Left kidney (tissue), 2 donors: ENCODE measurements around the gene GPR89B. TPM values are rescaled to one million over a fixed set of nuclear protein-coding genes. Genes with fewer than 3 reads are reported as not detected.
"Not testable (repeated sequence)": the region's sequence is repeated elsewhere in the genome, so short reads cannot be mapped to it uniquely, and the experiment has no call there.

ENCODE experiments used
- DNase-seq: peaks from one replicate; pipeline ENCODE4 v3.0.0-alpha.2; 2013
- polyA plus RNA-seq: library from polyadenylated mRNA; unstranded; fragments of 120-200 nt; gene quantifications from one replicate; pipeline ENCODE4 v1.2.1, GENCODE V29; 2013; ENCODE audit not compliant: insufficient read length

The GPR89B gene
- polyA plus RNA-seq, 1 donor = 58.7 TPM

DNA sequence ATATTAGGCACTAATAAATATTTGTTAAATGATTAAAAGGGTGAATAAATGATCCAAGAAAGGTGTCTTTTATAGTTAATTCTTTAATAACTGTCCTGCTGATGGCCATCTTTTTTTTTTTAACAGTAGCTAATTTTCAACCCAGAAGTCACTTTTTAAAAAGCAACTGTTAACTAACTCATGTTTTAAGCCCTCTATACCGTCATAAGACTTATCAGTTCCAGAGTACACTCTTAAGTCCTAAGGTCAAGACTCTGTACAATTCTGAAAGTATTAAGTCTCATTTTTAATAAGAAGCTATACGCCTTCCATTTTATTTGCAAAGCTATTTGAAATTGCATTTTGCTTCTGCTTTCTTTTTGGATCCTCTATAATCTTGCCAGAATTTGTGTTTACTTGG is 2.9 kb downstream of the GPR89B start:
- not testable (repeated sequence) for DNase-seq

DNA sequence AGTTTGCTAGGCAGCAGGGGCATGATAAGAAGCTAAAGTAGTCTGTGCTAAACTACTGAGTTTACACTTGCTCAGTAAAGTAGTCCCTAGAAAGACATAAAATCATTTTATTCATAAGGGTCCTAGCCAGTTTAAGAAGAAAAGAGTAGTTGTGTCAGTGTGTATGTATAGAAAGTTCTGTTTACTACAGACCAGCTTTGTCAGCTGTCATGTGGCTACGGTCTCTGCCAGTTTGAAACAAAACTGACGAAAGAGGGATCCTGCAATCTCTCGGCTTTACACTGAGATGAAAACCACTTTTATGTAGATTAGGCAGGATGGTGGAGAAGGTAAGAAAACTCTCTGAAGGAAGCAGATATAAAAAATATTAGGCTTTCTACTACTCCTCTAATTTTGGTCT is 7.1 kb downstream of the GPR89B start:
- not testable (repeated sequence) for DNase-seq

DNA sequence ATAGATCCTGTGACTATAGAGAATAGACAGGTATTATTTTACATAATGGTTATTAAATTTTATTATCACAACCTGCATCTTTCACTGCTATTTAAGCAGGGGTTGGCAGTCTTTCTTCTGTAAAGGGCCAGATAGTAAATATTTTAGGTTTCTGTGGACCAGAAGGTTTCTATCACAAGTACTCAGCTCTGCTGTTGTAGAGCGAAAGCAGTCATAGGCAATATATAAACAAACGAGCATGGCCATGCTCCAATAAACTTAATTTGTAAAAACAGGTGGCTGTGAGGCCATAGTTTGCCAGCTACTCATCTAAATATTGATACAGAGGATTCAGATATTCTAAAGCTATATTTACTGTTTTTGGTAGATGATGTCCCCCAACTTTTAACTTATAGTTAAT is 12.2 kb downstream of the GPR89B start:
- not testable (repeated sequence) for DNase-seq

DNA sequence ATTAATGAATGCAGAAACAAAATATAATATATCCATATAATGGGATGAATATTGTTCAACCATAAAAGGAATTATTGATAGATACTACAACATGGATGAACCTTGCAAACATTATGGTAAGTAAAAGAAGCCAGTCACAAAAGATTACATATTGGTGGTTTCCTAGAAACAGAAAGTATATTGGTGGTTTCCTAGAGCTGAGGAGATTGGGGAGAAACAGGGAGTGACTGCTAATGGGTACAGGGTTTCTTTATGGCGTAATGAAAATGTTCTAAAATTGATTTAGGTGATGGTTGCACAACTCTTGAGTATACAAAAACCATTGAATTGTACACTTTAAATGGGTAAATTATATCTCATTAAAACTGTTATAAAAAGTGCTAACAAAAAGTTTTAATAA is 14.3 kb downstream of the GPR89B start:
- not testable (repeated sequence) for DNase-seq

DNA sequence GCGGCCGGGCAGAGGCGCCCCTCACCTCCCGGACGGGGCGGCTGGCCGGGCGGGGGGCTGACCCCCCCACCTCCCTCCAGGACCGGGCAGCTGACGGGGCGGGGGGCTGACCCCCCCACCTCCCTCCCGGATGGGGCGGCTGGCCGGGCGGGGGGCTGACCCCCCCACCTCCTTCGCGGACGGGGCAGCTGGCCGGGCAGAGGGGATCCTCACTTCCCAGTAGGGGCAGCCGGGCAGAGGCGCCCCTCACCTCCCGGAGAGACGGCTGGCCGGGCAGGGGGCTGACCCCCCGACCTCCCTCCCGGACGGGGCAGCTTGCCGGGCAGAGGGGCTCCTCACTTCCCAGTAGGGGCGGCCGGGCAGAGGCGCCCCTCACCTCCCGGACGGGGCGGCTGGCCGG is 21.3 kb downstream of the GPR89B start:
- DNase-seq = not testable (repeated sequence)

DNA sequence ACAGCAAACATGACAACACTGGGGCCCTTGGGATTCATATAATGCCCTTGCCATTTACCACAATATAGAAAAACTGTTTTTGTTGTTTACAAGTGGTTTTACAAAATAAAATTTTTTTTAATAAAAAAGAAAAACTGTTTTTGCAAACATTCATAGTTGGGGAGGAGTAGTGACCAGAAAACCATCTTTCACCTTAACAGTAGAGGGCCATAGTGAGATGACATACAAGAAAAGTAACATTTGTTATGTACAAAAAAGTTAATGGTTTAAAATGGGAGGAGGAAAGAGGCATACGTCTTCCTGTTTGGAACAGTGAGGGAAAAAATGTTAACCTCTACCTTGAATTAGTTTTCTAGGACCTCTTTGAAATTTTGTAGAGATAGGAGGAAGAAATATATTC is 30.7 kb downstream of the GPR89B start:
- not testable (repeated sequence) for DNase-seq

DNA sequence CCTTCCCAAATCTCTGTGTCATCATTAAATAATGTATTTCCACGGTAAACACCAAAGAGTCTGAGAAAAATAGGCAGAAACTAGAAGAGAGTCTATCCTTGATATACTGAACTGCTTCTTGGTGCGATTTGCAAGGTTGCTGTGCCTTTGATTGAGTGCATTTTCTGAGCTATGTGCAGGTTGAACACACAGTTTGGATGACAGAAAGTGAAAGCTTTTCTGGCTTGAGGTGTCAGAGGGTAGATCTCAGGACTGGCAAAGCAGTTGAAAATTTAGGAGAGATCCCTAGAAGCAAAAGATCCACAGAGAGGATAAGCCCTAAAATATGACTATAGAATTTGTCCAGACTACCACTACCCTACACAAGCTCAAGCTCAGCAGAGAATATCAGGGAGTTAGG is 31.5 kb downstream of the GPR89B start:
- DNase-seq = not testable (repeated sequence)

DNA sequence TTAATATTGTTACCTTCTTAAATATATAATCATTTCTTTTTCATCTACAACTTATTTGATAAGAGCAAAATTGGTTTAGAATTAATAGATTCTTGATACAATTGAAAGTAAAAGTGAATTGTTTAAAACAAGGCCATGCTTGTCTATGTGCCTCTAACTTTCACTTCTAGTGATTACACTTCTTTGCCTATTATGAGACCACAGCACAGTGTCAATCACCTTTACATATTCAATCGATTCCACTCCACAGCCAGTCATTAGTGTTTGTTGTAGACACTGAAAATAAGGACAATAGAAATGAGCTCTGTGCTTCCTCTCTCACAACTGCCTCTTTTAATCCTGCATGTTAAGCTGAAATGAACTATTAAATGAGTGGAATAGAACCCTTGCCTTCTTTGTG is 36.4 kb downstream of the GPR89B start:
- DNase-seq = not testable (repeated sequence)

DNA sequence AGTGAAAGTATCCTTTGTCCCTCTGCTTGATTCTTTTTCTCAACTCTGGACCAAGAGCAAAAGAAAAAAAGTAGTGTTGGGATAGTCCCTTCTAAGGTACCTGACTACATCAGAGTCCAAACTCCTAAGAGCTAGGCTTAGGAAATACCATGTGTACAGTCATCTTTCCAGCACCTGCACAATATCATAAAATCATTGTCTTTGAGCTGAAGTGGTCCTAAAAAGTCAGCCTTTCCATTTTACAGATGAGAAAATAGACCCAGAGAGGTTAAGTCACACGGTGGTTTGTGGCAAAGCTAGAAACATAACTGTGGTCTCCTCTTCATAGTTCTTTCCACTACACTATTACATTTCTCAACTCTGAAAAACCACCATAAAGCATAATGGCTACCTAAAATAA is 38.4 kb downstream of the GPR89B start:
- not testable (repeated sequence) for DNase-seq

DNA sequence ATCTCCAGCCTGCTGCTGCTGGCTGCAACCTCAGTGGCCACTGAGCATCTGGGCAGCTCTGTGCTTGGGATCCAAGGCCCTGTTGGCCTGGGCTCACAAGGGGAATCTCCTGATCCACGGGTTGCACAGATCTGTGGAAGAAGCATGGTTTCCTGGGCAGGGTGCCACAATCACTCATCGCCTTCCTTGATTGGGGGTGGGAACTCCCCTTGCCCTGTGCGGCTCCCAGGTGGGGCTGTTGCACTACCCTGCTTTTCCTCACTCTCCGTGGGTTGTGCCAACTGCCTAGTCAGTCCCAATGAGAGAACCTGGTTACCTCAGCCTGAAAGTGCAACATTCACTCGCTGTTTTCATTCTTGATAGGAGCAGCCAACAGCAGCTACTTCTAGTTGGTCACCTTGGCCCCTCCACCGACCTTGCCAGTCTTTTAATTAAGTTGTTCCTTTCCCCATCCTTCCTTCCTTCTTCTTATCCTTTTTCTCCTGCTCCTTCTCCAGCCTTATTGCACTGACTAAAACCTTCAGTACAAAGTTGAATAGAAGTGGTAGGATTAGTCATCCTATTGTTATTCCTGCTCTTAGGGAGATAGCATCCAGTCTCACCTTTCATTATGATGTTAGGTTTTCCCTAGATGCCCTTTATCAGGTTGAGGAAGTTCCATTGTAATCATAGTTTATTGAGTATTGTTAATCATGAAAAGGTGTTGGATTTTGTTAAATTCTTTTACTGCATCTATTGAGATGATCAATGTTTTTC is 50.9 kb downstream of the GPR89B start:
- not testable (repeated sequence) for DNase-seq

DNA sequence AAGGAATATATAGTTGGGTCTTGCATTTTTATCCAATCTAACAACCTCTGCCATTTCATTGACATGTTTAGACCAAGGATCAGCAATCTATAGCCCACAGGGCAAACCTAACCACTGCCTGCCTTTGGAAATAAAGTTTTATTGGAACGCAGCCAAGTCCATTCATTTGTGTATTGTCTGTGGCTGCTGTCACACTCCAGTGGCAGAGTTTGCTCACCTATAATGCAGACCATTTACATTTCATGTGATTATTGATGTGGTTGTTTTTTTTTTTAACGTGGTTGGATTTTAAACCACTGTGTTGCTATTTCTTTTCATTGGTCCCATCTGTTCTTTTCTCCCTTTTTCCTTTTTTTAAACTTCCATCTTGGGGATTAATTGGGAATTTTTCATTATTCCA is 57.2 kb downstream of the GPR89B start:
- not testable (repeated sequence) for DNase-seq

DNA sequence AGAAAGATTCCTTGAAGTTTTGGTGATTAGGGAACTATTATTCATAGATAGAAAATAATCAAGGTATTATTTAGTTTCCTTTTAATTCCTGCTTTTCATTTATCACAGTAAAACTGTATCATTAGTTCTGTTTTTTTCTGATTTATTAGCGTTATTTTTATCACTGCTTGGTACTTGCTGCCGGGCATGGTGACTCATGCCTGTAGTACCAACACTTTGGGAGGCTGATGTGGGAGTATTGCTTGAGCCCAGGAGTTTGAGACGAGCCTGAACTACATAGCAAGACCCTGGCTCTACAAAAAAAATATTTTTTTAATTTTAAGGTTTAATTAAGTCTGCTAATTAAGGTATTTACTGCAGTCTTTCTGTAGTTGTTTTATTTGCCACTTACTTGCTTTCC is 59.7 kb downstream of the GPR89B start:
- DNase-seq = not testable (repeated sequence)

DNA sequence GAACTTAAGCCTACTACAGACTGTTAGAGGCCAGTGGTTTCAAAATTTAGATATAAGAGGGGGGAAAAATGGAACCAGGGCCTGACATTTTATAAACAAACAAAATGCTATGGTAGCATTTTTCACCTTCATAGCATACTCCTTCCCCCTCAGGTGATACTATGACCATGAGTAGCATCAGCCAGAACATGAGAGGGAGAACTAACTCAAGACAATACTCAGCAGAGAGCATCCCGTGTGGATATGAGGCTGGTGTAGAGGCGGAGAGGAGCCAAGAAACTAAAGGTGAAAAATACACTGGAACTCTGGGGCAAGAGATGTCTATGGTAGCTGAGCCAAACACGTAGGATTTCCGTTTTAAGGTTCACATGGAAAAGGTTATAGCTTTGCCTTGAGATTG is 64.7 kb downstream of the GPR89B start:
- DNase-seq = not testable (repeated sequence)

DNA sequence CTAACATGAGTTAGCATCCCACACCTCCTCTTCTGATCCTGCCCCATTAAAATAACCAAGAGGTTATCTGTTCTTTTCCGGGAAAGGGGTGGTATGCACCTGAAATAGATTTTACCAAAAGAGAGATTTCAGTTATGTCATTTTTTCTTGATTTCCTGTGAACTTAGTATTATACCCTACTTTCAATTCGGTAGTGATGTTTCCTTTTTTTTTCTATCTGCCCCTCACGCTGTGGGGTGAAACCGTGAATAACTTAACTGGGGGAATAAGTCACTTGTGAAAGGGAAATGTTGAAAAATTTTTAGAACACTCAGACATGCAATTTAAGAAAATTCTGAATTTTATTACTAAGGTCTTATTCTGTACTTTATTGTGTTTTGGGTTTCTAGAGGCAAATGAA is 65.2 kb downstream of the GPR89B start:
- not testable (repeated sequence) for DNase-seq

DNA sequence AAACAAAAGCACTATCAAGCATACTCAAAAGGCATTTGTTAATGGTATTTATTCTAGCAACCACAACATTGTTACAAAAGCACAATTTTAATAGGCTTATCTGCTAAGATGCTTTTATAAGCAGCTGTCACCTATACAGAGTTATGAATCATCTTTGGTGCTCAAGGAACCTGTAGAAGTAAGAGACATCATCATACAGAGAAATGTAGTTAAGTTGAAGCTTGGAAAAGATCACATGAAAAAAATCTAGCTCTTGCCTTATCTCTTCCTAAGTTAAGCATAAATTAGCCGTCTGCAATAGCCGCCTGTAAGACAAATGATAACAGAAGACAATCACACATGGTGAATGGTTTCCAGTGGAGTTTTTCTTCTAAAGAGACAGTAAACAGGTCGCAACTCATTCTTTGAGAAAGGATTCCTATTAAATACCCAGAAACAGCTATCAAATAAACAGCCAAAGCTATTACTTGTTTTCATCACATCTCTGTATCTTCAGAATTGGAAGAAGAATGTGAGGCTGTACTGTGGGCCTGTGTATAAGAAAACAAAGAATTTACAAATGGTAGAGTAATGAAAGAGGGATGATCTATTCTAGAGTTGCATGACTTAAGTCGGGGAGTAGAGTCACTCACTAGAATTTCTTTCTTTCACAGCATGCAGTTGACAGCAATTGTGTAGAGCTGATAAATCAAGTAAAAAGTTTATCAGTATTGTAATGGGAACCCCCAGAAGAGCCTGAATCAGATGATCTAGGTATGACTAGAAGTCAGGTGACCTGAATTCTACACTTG is 65.8 kb downstream of the GPR89B start:
- not testable (repeated sequence) for DNase-seq

DNA sequence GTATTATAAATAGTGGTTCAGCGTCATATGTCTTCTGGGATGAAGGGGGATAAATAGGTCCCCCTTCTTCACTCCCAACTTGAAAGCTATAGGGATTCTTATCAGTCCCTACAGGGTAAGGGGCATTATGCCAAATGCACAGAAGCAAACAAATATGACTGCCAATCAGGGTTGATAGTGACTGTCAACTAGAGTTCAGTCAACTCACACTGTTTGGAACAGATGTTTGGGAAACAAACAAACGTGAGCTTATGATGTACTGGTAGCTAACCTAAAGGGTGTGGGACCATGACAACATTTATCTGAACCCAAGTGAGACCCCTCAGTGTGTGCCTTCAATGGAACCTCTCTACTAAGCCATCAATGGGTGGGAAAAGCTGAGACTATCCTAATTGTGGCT is 67.9 kb downstream of the GPR89B start:
- DNase-seq = not testable (repeated sequence)

DNA sequence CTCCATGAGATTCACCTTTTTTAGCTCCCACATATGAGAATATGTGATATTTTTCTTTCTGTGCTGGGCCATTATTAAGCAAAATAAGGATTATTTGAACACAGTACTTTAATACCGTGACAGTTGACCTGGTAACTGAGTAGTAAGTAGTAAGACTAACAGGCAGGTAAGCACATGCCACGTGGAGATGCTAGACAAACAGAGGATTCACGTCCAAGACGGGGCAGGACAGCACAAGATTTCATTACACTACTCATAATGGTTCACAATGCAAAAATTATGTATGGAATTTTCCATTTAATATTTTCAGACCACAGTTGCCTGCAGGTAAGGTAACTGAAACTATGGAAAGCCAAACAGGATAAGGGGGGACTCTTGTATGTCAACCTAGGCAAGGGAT is 79.5 kb downstream of the GPR89B start:
- DNase-seq = not testable (repeated sequence)

DNA sequence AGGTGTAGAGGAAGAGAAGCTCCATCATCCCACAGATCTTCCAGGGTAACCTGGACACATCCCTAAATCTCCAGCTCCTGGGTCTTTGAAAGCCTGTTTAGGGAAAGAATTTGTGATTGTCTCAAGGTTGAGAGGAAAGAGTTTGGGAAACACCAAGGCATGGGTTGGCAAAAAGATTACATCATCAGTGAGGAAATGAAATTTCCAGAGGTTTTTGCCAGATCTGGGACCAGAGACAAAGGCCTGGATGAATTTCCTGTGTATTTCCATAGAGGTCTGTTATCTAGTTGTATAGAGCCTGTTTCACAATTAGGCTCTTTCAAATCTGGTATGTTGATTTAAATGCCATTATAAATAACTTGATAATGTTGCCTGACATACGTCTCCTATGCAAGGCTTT is 82.3 kb downstream of the GPR89B start:
- no peak for DNase-seq

DNA sequence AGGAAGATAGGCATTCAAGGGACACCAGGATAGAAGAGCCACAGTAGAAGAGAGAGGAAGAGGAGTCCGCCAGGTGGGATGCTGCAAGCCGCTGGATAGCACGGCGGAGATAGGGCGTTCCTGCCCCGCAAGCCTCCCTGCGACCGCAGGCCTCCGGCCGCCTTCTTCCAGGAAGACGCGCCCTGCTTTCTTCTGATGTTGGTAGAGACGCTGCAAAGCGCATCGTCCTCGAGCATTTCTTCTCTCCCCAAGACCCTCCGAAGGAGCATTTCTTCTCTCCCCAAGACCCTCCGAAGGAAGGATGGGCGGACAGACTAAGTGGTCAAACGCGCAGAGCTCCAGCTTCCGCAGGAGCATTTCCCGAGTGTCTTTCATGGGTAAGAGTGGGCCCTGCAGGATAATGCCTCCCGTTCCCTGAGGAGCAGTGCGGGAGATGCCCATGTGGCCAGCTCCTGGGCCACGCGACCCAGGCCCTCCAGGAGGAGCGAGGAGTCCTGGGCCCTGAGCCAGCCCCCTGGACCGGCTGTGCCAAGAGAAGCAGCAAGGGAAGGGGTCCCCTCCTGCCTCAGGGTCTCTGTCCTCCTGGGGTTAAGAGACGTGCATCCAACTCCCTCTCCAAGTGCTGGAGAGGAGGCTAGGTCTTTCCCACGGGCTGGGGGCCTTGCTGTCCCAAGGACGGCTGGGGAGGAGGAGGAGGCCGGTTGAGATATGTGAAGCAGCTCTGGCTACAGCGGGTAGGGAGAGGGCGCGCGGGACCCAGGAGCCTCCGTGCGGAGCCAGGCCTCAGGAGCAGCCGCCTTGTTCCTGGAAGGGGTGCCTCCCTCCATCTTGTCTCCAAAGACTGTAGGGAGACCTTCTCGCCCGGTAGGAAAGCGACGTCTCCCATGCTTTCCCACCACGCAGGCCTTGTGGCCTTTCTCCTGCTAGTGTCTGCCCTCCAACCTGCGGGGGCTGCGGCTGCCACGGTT is 85.2 kb downstream of the GPR89B start:
- not testable (repeated sequence) for DNase-seq

DNA sequence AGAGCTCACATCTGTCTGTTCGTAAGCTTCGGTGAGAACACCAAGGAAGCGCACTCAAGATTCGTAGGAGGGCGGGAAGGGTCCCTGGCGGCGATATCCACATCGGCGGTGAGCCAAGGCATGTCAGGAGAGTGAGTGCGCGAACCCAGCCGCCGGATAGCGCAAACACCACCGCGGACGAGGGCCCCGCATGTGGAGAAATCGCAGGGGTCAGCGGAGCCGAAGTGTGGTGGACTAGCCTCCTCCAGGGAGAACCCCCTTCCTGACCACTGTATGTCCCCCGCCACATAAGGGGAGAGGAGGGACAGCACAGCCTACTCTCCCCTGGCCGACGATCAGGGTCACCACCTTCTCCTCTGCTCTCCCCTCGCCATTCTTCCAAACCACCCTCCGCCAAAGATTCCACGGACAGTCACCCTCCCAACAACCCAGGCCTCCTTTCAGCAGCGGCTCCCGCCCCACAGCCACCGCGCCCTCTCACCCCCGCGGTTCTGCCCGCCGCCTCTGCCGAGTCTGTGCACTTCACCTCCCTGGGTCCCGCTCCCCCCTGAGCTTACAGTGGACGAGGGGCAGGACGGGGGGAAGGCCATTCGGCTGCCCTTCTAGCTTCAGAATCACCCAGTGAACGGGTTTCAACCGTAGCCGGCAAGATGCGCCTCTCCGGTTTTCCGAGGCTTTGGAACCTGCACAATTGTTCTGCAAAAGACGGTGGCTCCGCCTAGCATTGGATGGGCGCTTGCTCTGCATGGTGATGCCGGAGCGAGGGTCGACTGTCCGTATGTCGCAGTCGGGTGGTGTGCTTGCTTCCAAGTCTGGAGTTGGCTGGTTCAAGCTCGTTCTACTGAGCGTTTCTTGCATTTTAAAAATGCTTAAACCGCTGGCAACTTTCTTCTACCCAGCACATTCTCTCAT is 86.3 kb downstream of the GPR89B start:
- not testable (repeated sequence) for DNase-seq

DNA sequence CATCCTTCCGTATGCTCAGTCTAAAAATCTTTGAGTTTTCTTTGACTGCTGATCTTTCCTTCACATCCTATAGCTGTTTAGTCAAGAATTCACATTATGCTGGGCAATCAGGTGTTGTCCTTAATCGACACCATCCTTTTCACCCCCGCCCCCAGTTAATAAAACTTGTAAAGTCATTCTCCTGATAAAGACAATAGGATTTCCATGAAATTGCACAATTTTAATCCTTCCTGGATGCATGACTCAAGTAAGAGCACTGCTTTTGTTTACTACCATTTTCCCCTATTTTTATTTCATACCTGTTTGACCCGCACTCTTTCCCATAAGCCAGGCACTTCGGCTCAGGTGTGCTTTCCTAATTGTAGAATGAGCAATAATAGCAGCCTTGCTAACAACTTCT is 96.7 kb downstream of the GPR89B start:
- not testable (repeated sequence) for DNase-seq
